Parathyroid adenoma (tissue), 2 donors: ENCODE data around the gene PLSCR1.

Experiments
- H2AFZ ChIP-seq: fragments of 300-600 bp; sonication (generic); one replicate; pipeline ENCODE4 v1.7.0; 2017; ENCODE audit warnings: antibody characterized with exemption, mild to moderate bottlenecking
- H3K27ac ChIP-seq: fragments of 300-600 bp; sonication (generic); one replicate; pipeline ENCODE4 v1.7.0; 2017
- H3K27me3 ChIP-seq: fragments of 300-600 bp; sonication (generic); one replicate; pipeline ENCODE4 v1.7.0; 2017; ENCODE audit warnings: low read length; ENCODE audit not compliant: control insufficient read depth, insufficient read depth
- H3K36me3 ChIP-seq: fragments of 300-600 bp; sonication (generic); one replicate; pipeline ENCODE4 v1.7.0; 2017; ENCODE audit warnings: low read length; ENCODE audit not compliant: control insufficient read depth, insufficient read depth
- H3K4me1 ChIP-seq: fragments of 300-600 bp; sonication (generic); one replicate; pipeline ENCODE4 v1.7.0; 2017; ENCODE audit warnings: control low read depth
- H3K4me2 ChIP-seq: fragments of 300-600 bp; sonication (generic); one replicate; pipeline ENCODE4 v1.7.0; 2017; ENCODE audit warnings: low read length
- H3K4me3 ChIP-seq: fragments of 300-600 bp; sonication (generic); one replicate; pipeline ENCODE4 v1.7.0; 2017; ENCODE audit warnings: low read depth, low read length
- H3K79me2 ChIP-seq: fragments of 300-600 bp; sonication (generic); one replicate; pipeline ENCODE4 v1.7.0; 2017; ENCODE audit warnings: control low read depth
- H3K9ac ChIP-seq: fragments of 300-600 bp; sonication (generic); one replicate; pipeline ENCODE4 v1.7.0; 2017; ENCODE audit warnings: mild to moderate bottlenecking
- H3K9me3 ChIP-seq: fragments of 300-600 bp; sonication (generic); one replicate; pipeline ENCODE4 v1.7.0; 2017; ENCODE audit warnings: low read length; ENCODE audit not compliant: control insufficient read depth
- TF ChIP-seq, protein P1 (sequence below): fragments of 300-600 bp; sonication (generic); IDR thresholded peaks from one replicate; pipeline ENCODE4 v1.7.0; 2017; ENCODE audit warnings: antibody characterized with exemption, mild to moderate bottlenecking
- donor health status: primary hyperparathyroidism.

PLSCR1 gene

DNA sequence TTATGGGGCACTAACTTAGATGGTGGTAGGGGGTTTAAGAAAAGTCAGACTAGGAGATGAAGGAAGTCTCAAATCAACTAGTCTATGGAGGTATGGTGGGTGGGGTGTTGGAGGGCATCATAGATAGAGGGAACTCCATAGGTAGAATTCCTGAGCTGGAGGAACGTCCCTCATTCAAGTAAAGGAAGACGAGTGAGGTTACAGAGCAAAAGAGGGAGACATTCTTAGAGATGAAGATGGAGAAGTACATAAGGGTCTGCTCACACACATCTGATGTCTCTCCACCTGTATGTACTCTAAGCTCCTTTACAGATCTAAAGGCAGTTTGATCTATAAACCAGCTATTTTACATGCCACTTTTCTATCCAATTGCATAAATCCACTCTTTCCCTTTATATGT is 1.4 kb downstream of the PLSCR1 start:
- H3K4me3 ChIP-seq: peak overlapping the region; percentile 69
- no peak overlapping the region for H2AFZ ChIP-seq
- no peaks in the 10 kb centered on the region for H3K79me2 ChIP-seq
- TF ChIP-seq, protein P1, sequence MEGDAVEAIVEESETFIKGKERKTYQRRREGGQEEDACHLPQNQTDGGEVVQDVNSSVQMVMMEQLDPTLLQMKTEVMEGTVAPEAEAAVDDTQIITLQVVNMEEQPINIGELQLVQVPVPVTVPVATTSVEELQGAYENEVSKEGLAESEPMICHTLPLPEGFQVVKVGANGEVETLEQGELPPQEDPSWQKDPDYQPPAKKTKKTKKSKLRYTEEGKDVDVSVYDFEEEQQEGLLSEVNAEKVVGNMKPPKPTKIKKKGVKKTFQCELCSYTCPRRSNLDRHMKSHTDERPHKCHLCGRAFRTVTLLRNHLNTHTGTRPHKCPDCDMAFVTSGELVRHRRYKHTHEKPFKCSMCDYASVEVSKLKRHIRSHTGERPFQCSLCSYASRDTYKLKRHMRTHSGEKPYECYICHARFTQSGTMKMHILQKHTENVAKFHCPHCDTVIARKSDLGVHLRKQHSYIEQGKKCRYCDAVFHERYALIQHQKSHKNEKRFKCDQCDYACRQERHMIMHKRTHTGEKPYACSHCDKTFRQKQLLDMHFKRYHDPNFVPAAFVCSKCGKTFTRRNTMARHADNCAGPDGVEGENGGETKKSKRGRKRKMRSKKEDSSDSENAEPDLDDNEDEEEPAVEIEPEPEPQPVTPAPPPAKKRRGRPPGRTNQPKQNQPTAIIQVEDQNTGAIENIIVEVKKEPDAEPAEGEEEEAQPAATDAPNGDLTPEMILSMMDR: no peak
- H3K9me3 ChIP-seq: no peaks in the 10 kb centered on the region
- H3K27ac ChIP-seq: peak overlapping the region; percentile 89
- H3K27me3 ChIP-seq: no peaks in the 10 kb centered on the region
- H3K36me3 ChIP-seq: no peaks in the 10 kb centered on the region
- peak overlapping the region; percentile 42 for H3K4me2 ChIP-seq
- no peak overlapping the region for H3K9ac ChIP-seq
- H3K4me1 ChIP-seq: no peaks in the 10 kb centered on the region

DNA sequence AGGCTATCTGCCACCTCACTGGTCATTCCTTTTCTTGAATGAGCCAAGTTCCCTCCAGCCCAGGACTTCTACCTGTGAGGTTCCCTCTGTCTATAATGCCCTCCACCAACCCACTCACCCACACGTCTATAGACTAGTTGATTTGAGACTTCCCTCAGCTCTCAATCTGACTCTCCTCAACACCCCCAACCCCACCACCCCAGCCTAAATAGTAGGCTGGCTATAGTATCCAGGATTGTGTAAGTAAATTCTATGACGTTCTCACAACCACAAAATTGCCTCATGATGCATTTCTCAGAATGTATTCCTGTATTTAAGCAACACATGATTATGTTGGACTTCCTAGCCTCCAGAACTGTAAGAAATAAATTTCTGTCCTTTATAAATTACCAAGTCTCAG is 2.2 kb downstream of the PLSCR1 start:
- Histone ChIP-seq H3K79me2 (no peaks in the 10 kb centered on the region), H3K9ac (no peak overlapping the region), H3K4me2 (no peak overlapping the region), H3K27ac (peak overlapping the region; percentile 2), H3K4me3 (no peak overlapping the region), H3K27me3 (no peaks in the 10 kb centered on the region), H2AFZ (no peak overlapping the region), H3K9me3 (no peaks in the 10 kb centered on the region), H3K36me3 (no peaks in the 10 kb centered on the region), H3K4me1 (no peaks in the 10 kb centered on the region)
- TF ChIP-seq, protein P1: no peak

DNA sequence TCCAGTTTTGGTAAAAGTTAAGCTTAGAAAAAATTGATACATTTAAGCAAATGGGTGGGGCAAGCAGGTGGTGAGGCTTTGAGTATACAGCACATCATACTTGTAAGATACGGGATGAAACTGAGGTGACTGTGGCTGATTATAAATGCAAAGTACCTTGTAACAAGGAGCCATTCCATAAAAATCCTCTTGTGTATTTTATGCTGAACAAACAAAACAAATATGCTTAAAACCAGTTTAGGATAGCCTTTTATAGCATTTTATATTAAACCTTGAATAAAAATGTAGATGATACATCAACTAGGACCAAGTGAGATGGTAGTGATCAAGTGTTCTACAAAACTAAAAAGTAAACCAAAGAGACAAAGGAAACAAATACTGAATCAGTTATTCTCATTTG is 3.4 kb downstream of the PLSCR1 start:
- H2AFZ ChIP-seq: no peak overlapping the region
- no peak overlapping the region for H3K27ac ChIP-seq
- H3K9ac ChIP-seq: no peak overlapping the region
- TF ChIP-seq, protein P1: no peak
- no peaks in the 10 kb centered on the region for H3K79me2 ChIP-seq
- H3K9me3 ChIP-seq: no peaks in the 10 kb centered on the region
- no peak overlapping the region for H3K4me2 ChIP-seq
- H3K4me1 ChIP-seq: no peaks in the 10 kb centered on the region
- H3K36me3 ChIP-seq: no peaks in the 10 kb centered on the region
- H3K4me3 ChIP-seq: no peak overlapping the region
- no peaks in the 10 kb centered on the region for H3K27me3 ChIP-seq

DNA sequence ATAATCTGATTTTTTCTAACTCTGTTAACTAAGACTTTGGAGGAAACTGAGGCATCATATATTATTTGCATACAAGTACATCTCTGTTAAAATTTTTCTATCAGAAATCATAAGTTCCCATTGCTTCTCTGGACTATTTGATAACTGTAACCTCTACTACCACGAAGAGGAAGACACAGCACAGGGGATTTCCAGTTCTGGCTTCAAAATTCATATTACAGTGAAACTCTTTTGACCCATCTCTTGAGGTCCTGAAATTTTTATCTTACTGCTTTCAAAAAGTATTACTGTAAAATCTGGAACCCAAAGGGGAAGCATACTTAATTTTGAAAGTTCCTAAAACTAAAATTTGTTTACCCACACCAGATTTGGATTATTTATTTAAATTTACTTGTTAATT is 4.2 kb downstream of the PLSCR1 start:
- Histone ChIP-seq H3K9me3 (no peaks in the 10 kb centered on the region), H3K9ac (no peak overlapping the region), H3K4me1 (no peaks in the 10 kb centered on the region), H3K4me2 (no peak overlapping the region), H3K79me2 (no peaks in the 10 kb centered on the region), H3K4me3 (no peak overlapping the region), H3K27ac (no peak overlapping the region), H3K36me3 (no peaks in the 10 kb centered on the region), H3K27me3 (no peaks in the 10 kb centered on the region), H2AFZ (no peak overlapping the region)
- TF ChIP-seq, protein P1: no peak

DNA sequence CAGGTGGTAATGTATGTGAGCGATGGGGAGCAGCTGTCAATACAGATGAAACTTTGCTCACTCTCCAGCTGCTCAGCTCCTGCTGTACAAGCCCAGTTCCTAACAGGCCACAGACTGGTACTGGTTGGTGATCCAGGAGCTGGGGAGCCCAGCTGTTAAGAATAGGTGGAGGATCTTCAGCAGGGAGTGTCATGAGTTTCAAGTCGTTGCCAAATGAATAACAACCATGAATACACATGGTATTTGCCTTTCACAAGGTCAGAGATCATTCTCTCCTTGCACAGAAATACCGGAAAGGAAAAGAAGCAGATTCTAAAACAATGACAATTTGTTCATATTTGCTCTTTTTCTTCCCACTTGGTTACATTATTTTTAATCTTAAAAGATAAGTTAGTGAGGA is 5.1 kb downstream of the PLSCR1 start:
- Histone ChIP-seq H3K9ac (no peak overlapping the region), H3K4me3 (no peak overlapping the region), H3K27me3 (no peaks in the 10 kb centered on the region), H3K9me3 (no peaks in the 10 kb centered on the region), H2AFZ (no peak overlapping the region), H3K4me2 (no peak overlapping the region), H3K79me2 (no peaks in the 10 kb centered on the region), H3K36me3 (no peaks in the 10 kb centered on the region), H3K27ac (no peak overlapping the region), H3K4me1 (no peaks in the 10 kb centered on the region)
- TF ChIP-seq, protein P1: no peak
